ENCODE results near the gene ZBTB34.
"Not testable (repeated sequence)": the region's sequence is repeated elsewhere in the genome, so short reads cannot be mapped to it uniquely, and the experiment has no call there.

ZBTB34 gene, protein sequence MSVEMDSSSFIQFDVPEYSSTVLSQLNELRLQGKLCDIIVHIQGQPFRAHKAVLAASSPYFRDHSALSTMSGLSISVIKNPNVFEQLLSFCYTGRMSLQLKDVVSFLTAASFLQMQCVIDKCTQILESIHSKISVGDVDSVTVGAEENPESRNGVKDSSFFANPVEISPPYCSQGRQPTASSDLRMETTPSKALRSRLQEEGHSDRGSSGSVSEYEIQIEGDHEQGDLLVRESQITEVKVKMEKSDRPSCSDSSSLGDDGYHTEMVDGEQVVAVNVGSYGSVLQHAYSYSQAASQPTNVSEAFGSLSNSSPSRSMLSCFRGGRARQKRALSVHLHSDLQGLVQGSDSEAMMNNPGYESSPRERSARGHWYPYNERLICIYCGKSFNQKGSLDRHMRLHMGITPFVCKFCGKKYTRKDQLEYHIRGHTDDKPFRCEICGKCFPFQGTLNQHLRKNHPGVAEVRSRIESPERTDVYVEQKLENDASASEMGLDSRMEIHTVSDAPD

DNA sequence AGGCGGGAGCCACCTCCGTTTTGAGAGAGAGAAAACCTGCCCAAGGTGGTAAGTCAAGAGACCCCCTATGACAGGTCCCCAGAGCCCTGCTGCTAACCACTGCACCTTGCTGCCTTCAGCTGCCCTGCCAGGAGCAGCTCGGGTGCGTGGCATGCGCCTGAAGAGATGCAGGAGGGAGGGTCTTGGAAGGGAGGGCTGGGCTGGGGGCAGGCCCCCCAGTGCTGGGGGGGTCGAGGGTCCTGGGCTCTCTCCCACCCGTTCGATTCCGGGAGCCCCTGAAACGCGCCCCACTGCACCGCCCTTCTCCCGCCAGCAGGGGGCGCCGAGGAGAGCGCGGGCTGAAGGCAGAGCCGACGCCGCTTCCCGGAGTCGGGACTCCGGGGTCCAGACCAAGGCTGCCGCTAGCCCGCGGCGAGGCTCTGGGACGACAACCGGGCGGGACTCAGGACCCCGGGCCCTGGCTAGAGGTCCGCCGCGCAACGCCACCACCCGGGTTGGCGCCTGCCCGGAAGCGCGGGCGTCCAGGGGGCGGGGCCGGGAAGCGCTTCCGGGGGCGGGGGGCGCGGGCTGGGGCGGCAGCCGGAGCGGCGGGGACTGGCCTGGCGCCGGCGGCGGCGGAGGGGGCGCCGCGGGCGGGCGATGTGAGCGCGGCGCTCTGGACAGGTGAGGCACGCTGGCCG, at the start of gene ZBTB34:
Gene ZBTB34 (plus strand): TSS at position 563 of the 680 bp plus-strand sequence. CDS start 18,761 bp downstream, outside the sequence.
- Histone ChIP-seq H3K9me3 (ENCODE audit: insufficient read depth, low read depth, low read length) (no peaks in the 10 kb centered on the region), H3K4me3 (ENCODE audit: low read length) (peak within 1 kb of the TSS; percentile 82), H3K27me3 (ENCODE audit: insufficient read depth, low read length) (peaks cover 22% of the 10 kb centered on the region), H3K9ac (ENCODE audit: low read depth, low read length) (peak within 1 kb of the TSS; percentile 49; the same call in 1 of the 2 replicates), H3K36me3 (ENCODE audit: insufficient read depth, low read depth, low read length) (peaks cover 16% of the 10 kb centered on the region), H3K4me1 (ENCODE audit: insufficient read depth, low read length) (peaks cover 14% of the 10 kb centered on the region), H3K27ac (ENCODE audit: low read length) (no peak within 1 kb of the TSS)

DNA sequence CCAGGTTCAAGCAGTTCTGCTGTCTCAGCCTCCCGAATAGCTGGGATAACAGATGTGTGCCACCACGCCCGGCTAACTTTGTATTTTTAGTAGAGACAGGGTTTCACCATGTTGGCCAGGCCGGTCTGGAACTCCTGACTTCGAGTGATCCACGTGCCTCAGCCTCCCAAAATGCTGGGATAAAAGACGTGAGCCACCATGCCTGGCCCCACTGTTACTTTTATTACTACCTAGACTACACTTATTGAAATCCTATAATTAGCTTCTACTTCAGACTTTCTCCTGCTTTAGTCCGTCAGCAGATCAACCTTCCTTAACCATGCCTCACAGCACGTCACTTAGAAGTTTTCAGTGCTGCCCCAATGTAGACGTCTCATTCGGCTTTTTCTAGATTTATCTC, 47.4 kb upstream of the ZBTB34 start:
- Histone ChIP-seq H3K4me1 (ENCODE audit: insufficient read depth, low read length) (no peaks in the 10 kb centered on the region), H3K9ac (ENCODE audit: low read depth, low read length) (no peak overlapping the region), H3K9me3 (ENCODE audit: insufficient read depth, low read depth, low read length) (peaks cover 3% of the 10 kb centered on the region; the same call in 1 of the 2 replicates), H3K4me3 (ENCODE audit: low read length) (no peak overlapping the region), H3K36me3 (ENCODE audit: insufficient read depth, low read depth, low read length) (peaks cover 31% of the 10 kb centered on the region), H3K27ac (ENCODE audit: low read length) (no peak overlapping the region), H3K27me3 (ENCODE audit: insufficient read depth, low read length) (no peaks in the 10 kb centered on the region)

DNA sequence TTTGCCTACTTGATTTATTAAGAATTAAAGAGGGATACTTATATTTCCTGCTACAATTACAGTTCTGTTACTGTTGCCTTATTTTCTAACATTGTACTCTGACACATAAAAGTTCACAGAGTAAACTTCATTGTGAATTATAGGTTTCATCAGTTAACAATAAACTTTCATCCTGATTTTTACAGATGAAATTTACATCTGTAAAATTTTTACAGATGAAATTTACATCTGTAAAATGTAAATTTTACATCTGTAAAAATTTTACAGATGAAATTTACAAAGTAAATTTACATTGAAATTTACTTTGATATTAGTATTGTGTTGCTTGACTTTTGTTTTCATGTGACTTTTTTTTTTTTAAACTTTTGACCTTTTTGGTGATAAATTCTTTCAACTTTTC, 46.3 kb upstream of the ZBTB34 start:
- H3K9ac ChIP-seq (ENCODE audit: low read depth, low read length), result no peak overlapping the region
- H3K27ac ChIP-seq (ENCODE audit: low read length), result no peak overlapping the region
- H3K27me3 ChIP-seq (ENCODE audit: insufficient read depth, low read length), result no peaks in the 10 kb centered on the region
- H3K4me3 ChIP-seq (ENCODE audit: low read length), result no peak overlapping the region
- peaks cover 10% of the 10 kb centered on the region for H3K9me3 ChIP-seq (ENCODE audit: insufficient read depth, low read depth, low read length)
- no peaks in the 10 kb centered on the region for H3K4me1 ChIP-seq (ENCODE audit: insufficient read depth, low read length)
- H3K36me3 ChIP-seq (ENCODE audit: insufficient read depth, low read depth, low read length), result peaks cover 25% of the 10 kb centered on the region

DNA sequence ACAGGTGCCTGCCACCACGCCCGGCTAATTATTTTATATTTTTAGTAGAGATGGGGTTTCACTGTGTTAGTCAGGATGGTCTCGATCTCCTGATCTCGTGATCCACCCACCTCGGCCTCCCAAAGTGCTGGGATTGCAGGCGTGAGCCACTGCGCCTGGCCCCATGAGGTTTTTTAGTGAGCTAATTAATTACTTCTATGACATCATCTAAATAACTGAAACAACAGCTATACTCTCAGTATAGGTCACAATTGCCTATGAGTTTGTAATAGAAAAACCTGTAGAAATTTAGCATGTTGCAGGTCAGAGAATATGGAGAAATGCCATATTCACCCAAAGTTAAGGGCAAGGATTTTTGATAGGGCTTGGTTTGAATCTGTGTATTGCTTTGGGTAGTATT, 42.8 kb upstream of the ZBTB34 start:
- H3K36me3 ChIP-seq (ENCODE audit: insufficient read depth, low read depth, low read length), result peaks cover 16% of the 10 kb centered on the region

DNA sequence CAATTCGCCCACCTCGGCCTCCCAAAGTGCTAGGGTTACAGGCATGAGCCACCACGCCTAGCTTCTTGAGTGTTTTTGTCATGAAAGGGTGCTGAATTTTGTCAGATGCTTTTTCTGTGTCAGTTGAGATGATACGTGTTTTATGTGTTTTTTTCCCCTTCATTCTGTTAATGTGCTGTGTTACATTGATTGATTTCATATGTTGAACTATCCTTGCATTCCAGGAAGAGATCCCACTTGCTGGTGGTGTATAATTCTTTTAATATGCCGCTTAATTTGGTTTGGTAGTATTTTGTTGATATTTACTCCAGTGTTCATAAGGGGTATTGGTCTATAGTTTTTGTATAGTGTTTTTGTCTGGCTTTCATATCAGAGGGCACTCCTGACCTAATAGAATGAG, 42.0 kb upstream of the ZBTB34 start:
- no peaks in the 10 kb centered on the region for H3K27me3 ChIP-seq (ENCODE audit: insufficient read depth, low read length)
- H3K27ac ChIP-seq (ENCODE audit: low read length), result no peak overlapping the region
- no peaks in the 10 kb centered on the region for H3K4me1 ChIP-seq (ENCODE audit: insufficient read depth, low read length)
- peaks cover 12% of the 10 kb centered on the region for H3K36me3 ChIP-seq (ENCODE audit: insufficient read depth, low read depth, low read length)
- H3K9me3 ChIP-seq (ENCODE audit: insufficient read depth, low read depth, low read length), result peaks cover 23% of the 10 kb centered on the region
- no peak overlapping the region for H3K9ac ChIP-seq (ENCODE audit: low read depth, low read length)
- no peak overlapping the region for H3K4me3 ChIP-seq (ENCODE audit: low read length)

More for the DNA sequence above, 42.8 kb upstream of the ZBTB34 start:
- H3K4me1 ChIP-seq (ENCODE audit: insufficient read depth, low read length); H3K27ac ChIP-seq (ENCODE audit: low read length); H3K9ac ChIP-seq (ENCODE audit: low read depth, low read length); H3K27me3 ChIP-seq (ENCODE audit: insufficient read depth, low read length); H3K4me3 ChIP-seq (ENCODE audit: low read length): not testable (repeated sequence)
- H3K9me3 ChIP-seq (ENCODE audit: insufficient read depth, low read depth, low read length), result peaks cover 23% of the 10 kb centered on the region

DNA sequence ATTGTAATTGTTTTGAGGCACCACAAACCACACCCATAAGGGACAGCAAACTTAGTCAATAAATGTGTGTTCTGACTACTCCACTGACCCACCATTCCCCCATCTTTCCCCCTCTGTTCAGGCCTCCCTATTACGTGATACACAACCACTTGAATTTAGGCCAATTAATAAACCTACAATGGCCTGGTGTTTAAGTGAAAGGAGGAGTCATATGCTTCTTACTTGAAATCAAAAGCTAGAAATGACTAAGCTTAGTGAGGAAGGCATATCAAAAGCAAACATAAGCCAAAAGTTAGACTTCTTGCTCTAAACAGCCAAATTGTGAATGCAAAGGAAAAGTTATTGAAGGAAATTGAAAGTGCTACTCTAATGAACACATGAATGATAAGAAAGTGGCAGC, 41.0 kb upstream of the ZBTB34 start:
- H3K36me3 ChIP-seq (ENCODE audit: insufficient read depth, low read depth, low read length), result peaks cover 9% of the 10 kb centered on the region; the same call in 1 of the 2 replicates
- H3K27ac ChIP-seq (ENCODE audit: low read length), result no peak overlapping the region
- no peaks in the 10 kb centered on the region for H3K4me1 ChIP-seq (ENCODE audit: insufficient read depth, low read length)
- no peaks in the 10 kb centered on the region for H3K27me3 ChIP-seq (ENCODE audit: insufficient read depth, low read length)
- H3K4me3 ChIP-seq (ENCODE audit: low read length), result no peak overlapping the region
- H3K9me3 ChIP-seq (ENCODE audit: insufficient read depth, low read depth, low read length), result peaks cover 23% of the 10 kb centered on the region
- H3K9ac ChIP-seq (ENCODE audit: low read depth, low read length), result no peak overlapping the region

DNA sequence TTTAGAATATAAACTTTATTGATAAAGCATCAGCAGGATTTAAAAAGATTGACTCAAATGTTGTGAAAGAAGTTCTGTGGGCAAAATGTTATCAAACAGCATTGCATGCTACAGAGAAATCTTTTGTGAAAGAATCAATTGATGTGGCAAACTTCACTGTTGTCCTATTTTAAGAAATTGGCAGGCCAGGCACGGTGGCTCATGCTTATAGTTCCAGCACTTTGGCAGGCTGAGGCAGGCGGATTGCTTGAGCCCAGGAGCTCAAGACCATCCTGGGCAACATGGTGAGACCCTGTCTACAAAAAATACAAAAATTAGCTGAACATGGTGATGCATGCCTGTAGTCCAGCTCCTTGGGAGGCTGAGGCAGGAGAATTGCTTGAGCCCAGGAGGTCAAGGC, 38.2 kb upstream of the ZBTB34 start:
- no peak overlapping the region for H3K9ac ChIP-seq (ENCODE audit: low read depth, low read length)

DNA sequence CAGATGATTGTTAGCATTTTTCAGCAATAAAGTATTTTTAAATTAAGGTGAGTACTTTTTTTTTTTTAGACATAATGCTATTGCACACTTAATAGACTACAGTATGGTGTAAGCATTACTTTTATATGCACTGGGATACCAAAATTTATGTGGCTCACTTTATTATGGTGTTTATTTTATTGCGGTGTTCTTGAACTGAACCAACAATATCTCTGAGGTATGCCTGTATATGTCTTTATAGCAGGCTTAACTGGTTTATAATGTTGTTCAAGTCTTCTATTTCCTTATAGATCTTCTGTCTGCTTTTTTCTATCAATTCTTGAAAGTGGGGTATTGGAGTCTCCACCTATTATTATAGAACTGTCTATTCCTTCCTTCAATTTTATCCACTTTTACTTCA, 37.6 kb upstream of the ZBTB34 start:
- no peak overlapping the region for H3K27ac ChIP-seq (ENCODE audit: low read length)
- no peak overlapping the region for H3K4me3 ChIP-seq (ENCODE audit: low read length)
- peaks cover 20% of the 10 kb centered on the region for H3K9me3 ChIP-seq (ENCODE audit: insufficient read depth, low read depth, low read length)
- peaks cover 6% of the 10 kb centered on the region for H3K36me3 ChIP-seq (ENCODE audit: insufficient read depth, low read depth, low read length)
- H3K27me3 ChIP-seq (ENCODE audit: insufficient read depth, low read length), result no peaks in the 10 kb centered on the region
- H3K9ac ChIP-seq (ENCODE audit: low read depth, low read length), result no peak overlapping the region
- no peaks in the 10 kb centered on the region for H3K4me1 ChIP-seq (ENCODE audit: insufficient read depth, low read length)

More for the DNA sequence above, 38.2 kb upstream of the ZBTB34 start:
- Histone ChIP-seq H3K9me3 (ENCODE audit: insufficient read depth, low read depth, low read length) (peaks cover 20% of the 10 kb centered on the region), H3K36me3 (ENCODE audit: insufficient read depth, low read depth, low read length) (peaks cover 9% of the 10 kb centered on the region), H3K27ac (ENCODE audit: low read length) (no peak overlapping the region), H3K4me1 (ENCODE audit: insufficient read depth, low read length) (no peaks in the 10 kb centered on the region), H3K4me3 (ENCODE audit: low read length) (no peak overlapping the region), H3K27me3 (ENCODE audit: insufficient read depth, low read length) (no peaks in the 10 kb centered on the region)

DNA sequence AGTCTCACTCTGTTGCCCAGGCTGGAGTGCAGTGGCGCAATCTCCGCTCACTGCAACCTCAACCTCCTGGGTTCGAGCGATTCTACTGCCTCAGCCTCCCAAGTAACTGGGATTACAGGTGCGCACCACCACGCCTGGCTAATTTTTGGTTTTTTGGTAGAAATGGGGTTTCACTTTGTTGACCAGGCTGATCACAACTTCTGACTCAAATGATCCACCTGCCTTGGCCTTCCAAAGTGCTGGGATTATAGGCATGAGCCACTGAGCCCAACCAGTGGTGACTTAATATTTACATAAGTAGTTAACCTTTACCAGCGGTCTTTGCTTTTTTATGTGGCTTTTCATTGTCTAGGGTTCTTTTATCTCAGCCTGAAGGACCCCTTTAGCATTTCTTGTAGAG, 36.4 kb upstream of the ZBTB34 start:
- not testable (repeated sequence) for H3K27ac ChIP-seq (ENCODE audit: low read length); H3K27me3 ChIP-seq (ENCODE audit: insufficient read depth, low read length); H3K36me3 ChIP-seq (ENCODE audit: insufficient read depth, low read depth, low read length); H3K4me3 ChIP-seq (ENCODE audit: low read length); H3K9ac ChIP-seq (ENCODE audit: low read depth, low read length); H3K4me1 ChIP-seq (ENCODE audit: insufficient read depth, low read length)
- peaks cover 13% of the 10 kb centered on the region for H3K9me3 ChIP-seq (ENCODE audit: insufficient read depth, low read depth, low read length)

DNA sequence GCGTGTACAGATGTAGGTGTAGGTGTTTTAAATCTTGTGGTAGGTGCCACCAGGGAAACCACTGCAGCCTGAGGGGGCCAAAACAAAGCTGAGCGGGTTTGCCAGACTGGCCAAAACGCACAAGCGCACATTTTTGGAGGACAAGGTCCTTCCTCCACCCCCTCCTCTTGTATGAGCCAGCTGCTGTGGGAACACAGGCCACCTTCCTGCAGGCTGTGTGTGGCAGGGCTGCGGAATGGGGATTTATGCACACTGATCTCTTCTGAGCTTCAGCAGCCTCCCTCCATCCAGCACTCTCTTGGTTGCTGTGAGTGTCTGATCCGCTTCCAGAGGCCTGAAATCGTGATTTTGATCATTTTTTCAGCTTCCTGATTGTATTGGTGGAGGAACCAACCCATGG, 33.2 kb upstream of the ZBTB34 start:
- no peak overlapping the region for H3K27ac ChIP-seq (ENCODE audit: low read length)
- no peaks in the 10 kb centered on the region; the same call in 1 of the 2 replicates for H3K9me3 ChIP-seq (ENCODE audit: insufficient read depth, low read depth, low read length)
- H3K9ac ChIP-seq (ENCODE audit: low read depth, low read length), result no peak overlapping the region
- H3K4me3 ChIP-seq (ENCODE audit: low read length), result no peak overlapping the region
- H3K36me3 ChIP-seq (ENCODE audit: insufficient read depth, low read depth, low read length), result peaks cover 2% of the 10 kb centered on the region; the same call in 1 of the 2 replicates
- no peaks in the 10 kb centered on the region for H3K27me3 ChIP-seq (ENCODE audit: insufficient read depth, low read length)
- no peaks in the 10 kb centered on the region for H3K4me1 ChIP-seq (ENCODE audit: insufficient read depth, low read length)

DNA sequence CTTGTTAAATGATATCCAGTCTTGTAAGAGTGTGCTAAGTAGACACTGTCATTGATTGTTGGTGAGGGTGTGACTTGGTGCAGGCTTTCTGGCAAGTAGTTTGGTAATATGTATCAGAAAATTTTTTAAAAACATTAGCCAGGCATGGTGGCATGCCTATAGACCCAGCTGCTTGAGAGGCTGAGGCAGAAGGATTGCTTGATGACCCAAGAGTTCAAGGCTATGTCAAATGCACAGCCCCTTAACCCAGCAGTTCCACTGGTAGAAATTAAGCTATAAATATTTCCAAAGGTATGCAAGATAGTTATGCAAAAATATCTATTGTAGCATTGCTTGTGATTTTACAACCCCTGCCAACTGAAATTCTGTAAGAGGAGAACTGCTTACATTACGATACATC, 31.4 kb upstream of the ZBTB34 start:
- no peaks in the 10 kb centered on the region; the same call in 1 of the 2 replicates for H3K9me3 ChIP-seq (ENCODE audit: insufficient read depth, low read depth, low read length)
- peaks cover 20% of the 10 kb centered on the region for H3K36me3 ChIP-seq (ENCODE audit: insufficient read depth, low read depth, low read length)
- no peaks in the 10 kb centered on the region for H3K27me3 ChIP-seq (ENCODE audit: insufficient read depth, low read length)
- H3K4me3 ChIP-seq (ENCODE audit: low read length), result no peak overlapping the region
- H3K9ac ChIP-seq (ENCODE audit: low read depth, low read length), result no peak overlapping the region
- H3K4me1 ChIP-seq (ENCODE audit: insufficient read depth, low read length), result no peaks in the 10 kb centered on the region
- H3K27ac ChIP-seq (ENCODE audit: low read length), result no peak overlapping the region

DNA sequence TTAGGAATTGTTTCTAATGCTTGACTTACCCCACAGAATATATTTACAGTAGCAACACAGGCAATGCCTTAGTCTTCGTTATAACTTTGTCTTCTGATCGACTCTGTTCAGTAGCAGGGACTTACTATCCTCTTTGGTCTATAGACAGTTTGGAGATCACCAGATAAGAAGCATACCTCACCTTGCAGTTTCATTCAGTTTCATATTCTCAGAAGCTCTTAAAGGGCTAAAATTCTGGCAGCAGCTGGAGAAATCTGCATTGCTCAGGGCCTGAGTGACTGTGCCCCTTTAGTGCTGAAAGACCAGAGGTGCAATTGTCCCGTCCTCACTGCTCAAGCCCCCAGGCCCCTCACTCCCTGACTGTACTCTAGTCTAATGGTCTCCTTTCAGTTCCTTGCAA, 29.6 kb upstream of the ZBTB34 start:
- peaks cover 31% of the 10 kb centered on the region for H3K36me3 ChIP-seq (ENCODE audit: insufficient read depth, low read depth, low read length)
- H3K4me1 ChIP-seq (ENCODE audit: insufficient read depth, low read length), result no peaks in the 10 kb centered on the region
- no peaks in the 10 kb centered on the region; the same call in 1 of the 2 replicates for H3K9me3 ChIP-seq (ENCODE audit: insufficient read depth, low read depth, low read length)
- no peak overlapping the region for H3K27ac ChIP-seq (ENCODE audit: low read length)
- H3K27me3 ChIP-seq (ENCODE audit: insufficient read depth, low read length), result no peaks in the 10 kb centered on the region
- no peak overlapping the region for H3K9ac ChIP-seq (ENCODE audit: low read depth, low read length)
- no peak overlapping the region for H3K4me3 ChIP-seq (ENCODE audit: low read length)

Data from iPS-20b (cell line).